Gastroesophageal sphincter (tissue), 4 donors: ENCODE results near the gene C1GALT1. TPM values are rescaled to one million over a fixed set of nuclear protein-coding genes. Genes with fewer than 3 reads are reported as not detected.

Experiments used
- ATAC-seq: fragments of 150-250 bp; one replicate; pipeline ENCODE4 v1.9.1; 2016; ENCODE audit warnings: mild to moderate bottlenecking, moderate library complexity
- H3K27ac ChIP-seq, 4 donors: fragments of 200-600 bp; sonication (generic) in 3 of 4; 1 replicate in 3 of 4; 2 replicates in 1 of 4; pipeline ENCODE4 v1.5.1; 2016 to 2019
- H3K27me3 ChIP-seq: fragments of 200-600 bp; sonication (generic); one replicate; pipeline ENCODE4 v1.5.1; 2019
- H3K36me3 ChIP-seq, 2 donors: fragments of 200-600 bp; sonication (generic); one replicate each; pipeline ENCODE4 v1.5.1; 2019; ENCODE audit warnings: control low read depth in 1 of 2
- H3K4me1 ChIP-seq, 3 donors: fragments of 200-600 bp; sonication (generic); 1 replicate in 2 of 3; 2 replicates in 1 of 3; pipeline ENCODE4 v1.5.1; 2016 to 2019; ENCODE audit warnings: control low read depth in 2 of 3
- H3K4me3 ChIP-seq, 2 donors: fragments of 200-600 bp; sonication (generic); one replicate each; pipeline ENCODE4 v1.5.1; 2019; ENCODE audit warnings: mild to moderate bottlenecking in 1 of 2, moderate library complexity in 1 of 2
- H3K9me3 ChIP-seq, 3 donors: fragments of 200-600 bp; sonication (generic); one replicate each; pipeline ENCODE4 v1.5.1; 2017 to 2019; ENCODE audit warnings: control low read depth in 2 of 3
- EP300 ChIP-seq: sonication (generic); formaldehyde crosslinking; IDR thresholded peaks from one replicate; pipeline ENCODE4 v1.6.1; 2017; ENCODE audit warnings: antibody characterized with exemption, mild to moderate bottlenecking
- POLR2A ChIP-seq, 2 donors: fragments of 450-650 bp; IDR thresholded peaks; one replicate each; pipeline ENCODE4 v1.6.1; 2017; ENCODE audit warnings: antibody characterized with exemption in 2 of 2, mild to moderate bottlenecking in 2 of 2, moderate library complexity in 1 of 2
- POLR2AphosphoS5 ChIP-seq: sonication (generic); formaldehyde crosslinking; IDR thresholded peaks from one replicate; pipeline ENCODE4 v1.6.1; 2017; ENCODE audit warnings: antibody characterized with exemption
- WGBS, 2 donors: methylation state at CpG; one replicate each; pipeline ENCODE4 v1.1.5; 2018; ENCODE audit warnings: low coverage in 1 of 2; 5-methylcytosine and 5-hydroxymethylcytosine counted together
- total RNA-seq, 4 donors: library from RNA; depleted of rRNA; stranded (reverse); fragments of >200 nt; gene quantifications; one replicate each; pipeline ENCODE4 v1.1.0, GENCODE V29; 2016
- TF ChIP-seq, protein P1 (sequence below), 4 experiments: fragments of 200-600 bp in 2 of 4; fragments of 450-650 bp in 2 of 4; sonication (generic) in 1 of 4; IDR thresholded peaks; one replicate each; pipeline ENCODE4 v1.5.1; 2017 to 2019; ENCODE audit warnings: antibody characterized with exemption in 4 of 4, mild to moderate bottlenecking in 2 of 4, moderate library complexity in 2 of 4

The C1GALT1 gene
- total RNA-seq, 4 donors from 2014 or later, result 11.7 to 34.6 (median 12.7) TPM

- H3K27me3 ChIP-seq, result peaks cover 5% of the 10 kb centered on the region
- no peaks in the 10 kb centered on the region for H3K4me1 ChIP-seq
- H3K9me3 ChIP-seq, result no peaks in the 10 kb centered on the region
- no peak overlapping the region for H3K27ac ChIP-seq
- ATAC-seq, result no peak
- no peaks in the 10 kb centered on the region for H3K36me3 ChIP-seq
- WGBS, 2 donors, result 78% methylated on average over 7 of the region's 10 CpGs; no CpG with 5 or more reads in 1 of the 2 donors
- no peak overlapping the region for H3K4me3 ChIP-seq
- TF ChIP-seq, protein P1, sequence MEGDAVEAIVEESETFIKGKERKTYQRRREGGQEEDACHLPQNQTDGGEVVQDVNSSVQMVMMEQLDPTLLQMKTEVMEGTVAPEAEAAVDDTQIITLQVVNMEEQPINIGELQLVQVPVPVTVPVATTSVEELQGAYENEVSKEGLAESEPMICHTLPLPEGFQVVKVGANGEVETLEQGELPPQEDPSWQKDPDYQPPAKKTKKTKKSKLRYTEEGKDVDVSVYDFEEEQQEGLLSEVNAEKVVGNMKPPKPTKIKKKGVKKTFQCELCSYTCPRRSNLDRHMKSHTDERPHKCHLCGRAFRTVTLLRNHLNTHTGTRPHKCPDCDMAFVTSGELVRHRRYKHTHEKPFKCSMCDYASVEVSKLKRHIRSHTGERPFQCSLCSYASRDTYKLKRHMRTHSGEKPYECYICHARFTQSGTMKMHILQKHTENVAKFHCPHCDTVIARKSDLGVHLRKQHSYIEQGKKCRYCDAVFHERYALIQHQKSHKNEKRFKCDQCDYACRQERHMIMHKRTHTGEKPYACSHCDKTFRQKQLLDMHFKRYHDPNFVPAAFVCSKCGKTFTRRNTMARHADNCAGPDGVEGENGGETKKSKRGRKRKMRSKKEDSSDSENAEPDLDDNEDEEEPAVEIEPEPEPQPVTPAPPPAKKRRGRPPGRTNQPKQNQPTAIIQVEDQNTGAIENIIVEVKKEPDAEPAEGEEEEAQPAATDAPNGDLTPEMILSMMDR (IDR thresholded peaks at IDR 0.05), result no peak
- TF ChIP-seq POLR2A (IDR thresholded peaks at IDR 0.05), result no peak
- TF ChIP-seq EP300, result no peak
Observed at GRCh38 chr7:7271094-7271874, 88.9 kb downstream of the C1GALT1 start.

DNA sequence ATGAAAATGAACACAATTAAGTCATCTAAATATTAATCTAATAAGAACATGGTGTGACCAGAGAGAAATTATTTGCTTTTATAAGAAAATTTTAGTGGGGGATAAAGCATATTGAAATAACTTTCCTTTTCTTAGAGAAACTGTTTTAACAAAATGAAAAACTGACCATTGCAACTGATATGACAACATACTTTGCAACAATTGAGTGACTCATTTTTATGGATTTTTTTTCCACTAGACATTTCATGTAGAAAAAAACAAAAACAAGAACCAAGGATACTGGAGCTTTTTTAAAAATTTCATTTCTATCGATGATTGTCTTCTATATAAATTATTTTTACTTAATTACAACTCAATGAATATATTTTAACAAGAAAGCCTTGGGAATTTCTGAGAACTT lies 90.0 kb downstream of the C1GALT1 start:
- Histone ChIP-seq H3K4me3 (no peak overlapping the region), H3K36me3 (no peaks in the 10 kb centered on the region)
- TF ChIP-seq, protein P1 (IDR thresholded peaks at IDR 0.05), result no peak
- no peak for TF ChIP-seq EP300
- TF ChIP-seq POLR2A (IDR thresholded peaks at IDR 0.05), result no peak
- TF ChIP-seq POLR2AphosphoS5, result no peak

GRCh38 chr7:7274782-7275181 lies 92.4 kb downstream of the C1GALT1 start:
- Histone ChIP-seq H3K4me3 (no peak overlapping the region), H3K27me3 (peaks cover 5% of the 10 kb centered on the region), H3K36me3 (no peaks in the 10 kb centered on the region), H3K9me3 (no peaks in the 10 kb centered on the region), H3K4me1 (no peaks in the 10 kb centered on the region), H3K27ac (no peak overlapping the region)
- no peak for ATAC-seq
- no peak for TF ChIP-seq EP300
- TF ChIP-seq, protein P1 (IDR thresholded peaks at IDR 0.05), result no peak
- no peak for TF ChIP-seq POLR2AphosphoS5
- TF ChIP-seq POLR2A (IDR thresholded peaks at IDR 0.05), result no peak
- WGBS, 2 donors, result 37 to 53% methylated on average over 3 of the region's 3 CpGs

More for the DNA sequence above, 90.0 kb downstream of the C1GALT1 start:
- Histone ChIP-seq H3K27me3 (peaks cover 5% of the 10 kb centered on the region), H3K27ac (no peak overlapping the region), H3K4me1 (no peaks in the 10 kb centered on the region), H3K9me3 (no peaks in the 10 kb centered on the region)
- no peak for ATAC-seq
- 90 to 93% methylated on average over 1 of the region's 1 CpG for WGBS, 2 donors

- H3K27ac ChIP-seq, result no peak overlapping the region
- TF ChIP-seq EP300, result no peak
- TF ChIP-seq POLR2A (IDR thresholded peaks at IDR 0.05), result no peak
- TF ChIP-seq, protein P1 (IDR thresholded peaks at IDR 0.05), result no peak
- TF ChIP-seq POLR2AphosphoS5, result no peak
- H3K4me3 ChIP-seq, result no peak overlapping the region
- H3K9me3 ChIP-seq, result no peaks in the 10 kb centered on the region
- no peaks in the 10 kb centered on the region for H3K36me3 ChIP-seq
- WGBS, 2 donors, result 61 to 76% methylated on average over 3 of the region's 3 CpGs
- no peak for ATAC-seq
- H3K27me3 ChIP-seq, result peaks cover 2% of the 10 kb centered on the region
- no peaks in the 10 kb centered on the region for H3K4me1 ChIP-seq
Observed at GRCh38 chr7:7276161-7276560, 93.8 kb downstream of the C1GALT1 start.
